HL-60 (cell line): ENCODE results near the gene CEND1.

ENCODE experiments used
- DNase-seq, 2 experiments: peaks; one replicate each; pipeline ENCODE4 v3.0.0-alpha.2; 2010 to 2020; ENCODE audit warnings: low read depth in 1 of 2, low spot score in 1 of 2
- H3K27ac ChIP-seq: fragments of 250-450 bp; sonication (Bioruptor Pico); replicated peaks from 2 replicates; pipeline ENCODE4 v1.5.1; 2020; ENCODE audit warnings: mild to moderate bottlenecking, moderate library complexity
- H3K27me3 ChIP-seq: fragments of 250-450 bp; sonication (Bioruptor Pico); 2 replicates; pipeline ENCODE4 v1.5.1; 2021; ENCODE audit warnings: mild to moderate bottlenecking, moderate library complexity; ENCODE audit not compliant: insufficient read depth, poor library complexity, severe bottlenecking
- H3K4me3 ChIP-seq: replicated peaks from 2 replicates; pipeline ENCODE4 v1.5.1; 2011; ENCODE audit warnings: mild to moderate bottlenecking, control low read depth, low read length; ENCODE audit not compliant: insufficient read depth
- CTCF ChIP-seq: IDR thresholded peaks from one replicate; pipeline ENCODE4 v1.5.1; 2011; ENCODE audit warnings: low read length, control low read depth, inconsistent platforms; ENCODE audit not compliant: insufficient read depth
- GABPA ChIP-seq: IDR thresholded peaks from 2 replicates; pipeline ENCODE4 v1.6.1; 2012; ENCODE audit warnings: low read depth
- POLR2AphosphoS5 ChIP-seq: IDR thresholded peaks from 2 replicates; pipeline ENCODE4 v1.6.1; 2012; ENCODE audit warnings: low read depth
- SPI1 ChIP-seq: IDR thresholded peaks from 2 replicates; pipeline ENCODE4 v1.6.1; 2012; ENCODE audit warnings: low read depth, mild to moderate bottlenecking, borderline replicate concordance
- TF ChIP-seq, protein P1 (sequence below): IDR thresholded peaks from 2 replicates; pipeline ENCODE4 v1.6.1; 2012; ENCODE audit warnings: low read depth; ENCODE audit not compliant: insufficient replicate concordance

Gene CEND1

GRCh38 chr11:811446-812245 is 21.8 kb upstream of the CEND1 start:
- peak overlapping the region; percentile 100 for H3K27ac ChIP-seq
- DNase-seq: peak in 1 of 2 experiments; percentile 41
- TF ChIP-seq, protein P1, sequence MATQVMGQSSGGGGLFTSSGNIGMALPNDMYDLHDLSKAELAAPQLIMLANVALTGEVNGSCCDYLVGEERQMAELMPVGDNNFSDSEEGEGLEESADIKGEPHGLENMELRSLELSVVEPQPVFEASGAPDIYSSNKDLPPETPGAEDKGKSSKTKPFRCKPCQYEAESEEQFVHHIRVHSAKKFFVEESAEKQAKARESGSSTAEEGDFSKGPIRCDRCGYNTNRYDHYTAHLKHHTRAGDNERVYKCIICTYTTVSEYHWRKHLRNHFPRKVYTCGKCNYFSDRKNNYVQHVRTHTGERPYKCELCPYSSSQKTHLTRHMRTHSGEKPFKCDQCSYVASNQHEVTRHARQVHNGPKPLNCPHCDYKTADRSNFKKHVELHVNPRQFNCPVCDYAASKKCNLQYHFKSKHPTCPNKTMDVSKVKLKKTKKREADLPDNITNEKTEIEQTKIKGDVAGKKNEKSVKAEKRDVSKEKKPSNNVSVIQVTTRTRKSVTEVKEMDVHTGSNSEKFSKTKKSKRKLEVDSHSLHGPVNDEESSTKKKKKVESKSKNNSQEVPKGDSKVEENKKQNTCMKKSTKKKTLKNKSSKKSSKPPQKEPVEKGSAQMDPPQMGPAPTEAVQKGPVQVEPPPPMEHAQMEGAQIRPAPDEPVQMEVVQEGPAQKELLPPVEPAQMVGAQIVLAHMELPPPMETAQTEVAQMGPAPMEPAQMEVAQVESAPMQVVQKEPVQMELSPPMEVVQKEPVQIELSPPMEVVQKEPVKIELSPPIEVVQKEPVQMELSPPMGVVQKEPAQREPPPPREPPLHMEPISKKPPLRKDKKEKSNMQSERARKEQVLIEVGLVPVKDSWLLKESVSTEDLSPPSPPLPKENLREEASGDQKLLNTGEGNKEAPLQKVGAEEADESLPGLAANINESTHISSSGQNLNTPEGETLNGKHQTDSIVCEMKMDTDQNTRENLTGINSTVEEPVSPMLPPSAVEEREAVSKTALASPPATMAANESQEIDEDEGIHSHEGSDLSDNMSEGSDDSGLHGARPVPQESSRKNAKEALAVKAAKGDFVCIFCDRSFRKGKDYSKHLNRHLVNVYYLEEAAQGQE: no peak
- TF ChIP-seq GABPA (no peak), SPI1 (no peak), CTCF (no peak), POLR2AphosphoS5 (no peak; the same call in 1 of the 2 replicates)
- H3K4me3 ChIP-seq: peak overlapping the region; percentile 72
- no peaks in the 10 kb centered on the region for H3K27me3 ChIP-seq

DNA sequence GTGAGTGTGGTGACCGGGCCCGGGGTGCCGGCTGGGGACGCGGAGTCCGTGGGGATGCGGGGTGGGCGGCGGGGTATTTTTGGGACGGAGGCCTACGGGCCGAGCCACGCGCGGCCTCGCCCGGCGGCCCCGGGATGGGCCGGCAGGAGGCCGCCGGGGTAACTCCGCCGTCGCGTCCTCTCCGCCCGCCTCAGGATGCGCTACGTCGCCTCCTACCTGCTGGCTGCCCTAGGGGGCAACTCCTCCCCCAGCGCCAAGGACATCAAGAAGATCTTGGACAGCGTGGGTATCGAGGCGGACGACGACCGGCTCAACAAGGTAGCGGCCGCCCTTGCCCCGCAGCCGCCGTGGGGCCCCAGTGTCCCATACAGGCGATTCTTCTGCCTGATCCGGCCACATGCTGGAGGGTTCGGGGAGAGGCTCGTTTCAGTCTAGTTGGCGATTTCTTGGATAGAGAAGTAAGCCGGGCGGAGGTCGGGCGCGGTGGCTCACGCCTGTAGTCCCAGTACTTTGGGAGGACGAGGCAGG is 20.2 kb upstream of the CEND1 start:
- no peak for TF ChIP-seq CTCF
- TF ChIP-seq POLR2AphosphoS5: no peak
- no peak for TF ChIP-seq GABPA
- TF ChIP-seq, protein P1: no peak
- TF ChIP-seq SPI1: no peak
- Histone ChIP-seq H3K27ac (peak overlapping the region; percentile 100), H3K27me3 (no peaks in the 10 kb centered on the region), H3K4me3 (peak overlapping the region; percentile 72)
- DNase-seq: no peak

DNA sequence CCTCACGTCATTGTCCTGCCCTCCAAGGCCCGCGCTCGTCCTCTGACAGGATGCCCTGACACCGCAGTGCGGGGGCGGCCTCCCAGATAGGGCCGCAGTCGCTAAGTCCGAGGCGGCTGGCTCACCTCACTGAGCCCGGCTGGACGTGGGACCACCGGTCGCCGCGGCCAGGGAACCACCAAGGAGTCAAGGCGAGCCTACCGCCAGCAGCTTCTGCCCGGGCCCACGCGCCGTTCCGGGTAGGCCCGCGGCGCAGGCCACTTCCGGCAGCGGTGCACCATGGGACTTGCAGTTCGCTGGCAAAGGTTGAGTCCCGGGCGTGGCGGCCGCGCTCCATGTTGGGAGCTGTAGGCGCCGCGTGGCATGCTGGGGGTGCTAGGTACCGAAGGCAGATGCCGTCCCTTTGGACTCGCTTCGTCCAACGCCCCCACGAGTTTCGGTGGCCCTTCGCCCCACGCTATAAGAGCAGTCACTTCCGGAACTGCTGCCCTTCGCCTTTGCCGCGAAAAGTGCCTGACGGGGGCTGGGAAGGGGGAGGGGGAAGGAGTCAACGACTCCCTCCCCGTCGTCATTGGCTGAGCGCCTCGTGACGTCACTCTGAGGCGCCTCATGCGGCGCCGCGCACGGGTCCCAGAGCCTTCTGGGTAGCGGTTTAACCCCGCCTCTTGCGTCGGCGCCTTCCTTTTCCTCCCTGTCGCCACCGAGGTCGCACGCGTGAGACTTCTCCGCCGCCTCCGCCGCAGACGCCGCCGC is 19.6 kb upstream of the CEND1 start, which contains the start of gene RPLP2:
Gene RPLP2 (plus strand): TSS at position 681 of the 753 bp plus-strand sequence. CDS start 268 bp downstream, outside the sequence.
- TF ChIP-seq CTCF: no peak
- TF ChIP-seq POLR2AphosphoS5: peak; percentile 75
- TF ChIP-seq GABPA: peak; percentile 90
- peak; percentile 14; the same call in 1 of the 2 replicates for TF ChIP-seq SPI1
- TF ChIP-seq, protein P1: peak; percentile 73
- peak; percentile 97 to 98 for DNase-seq
- Histone ChIP-seq H3K4me3 (peak within 1 kb of the TSS; percentile 72), H3K27ac (peak within 1 kb of the TSS; percentile 100), H3K27me3 (no peaks in the 10 kb centered on the region)
